Measurements from ENCODE around the gene WAC. TPM values are rescaled to one million over a fixed set of nuclear protein-coding genes. Genes with fewer than 3 reads are reported as not detected.

WAC gene
- polyA plus RNA-seq: 63.9 and 71.9 TPM in 2 replicates
- polyA minus RNA-seq: 117 and 159 TPM in 2 replicates

- H3K79me2 ChIP-seq (replicated peaks; ENCODE audit: insufficient read depth, low read length): peaks cover 51% of the 10 kb centered on the region
- H3K4me2 ChIP-seq (ENCODE audit: low read length): peak within 1 kb of the TSS; percentile 67
- H3K9ac ChIP-seq (ENCODE audit: low read length): peak within 1 kb of the TSS; percentile 94
- H3K4me3 ChIP-seq (ENCODE audit: low read length): peak within 1 kb of the TSS; percentile 92
- no peaks in the 10 kb centered on the region for H3K9me3 ChIP-seq (ENCODE audit: low read length)
- H4K20me1 ChIP-seq (ENCODE audit: insufficient read depth): peaks cover 11% of the 10 kb centered on the region
- no peaks in the 10 kb centered on the region for H3K36me3 ChIP-seq (ENCODE audit: insufficient read depth, low read length)
- H3K9me2 ChIP-seq (ENCODE audit: insufficient read depth, low read length): no peaks in the 10 kb centered on the region
- H3K27me3 ChIP-seq (ENCODE audit: insufficient read depth, low read depth, low read length): no peaks in the 10 kb centered on the region
- H3F3A ChIP-seq (ENCODE audit: insufficient read depth, low read length, poor library complexity, severe bottlenecking): no peaks in the 10 kb centered on the region
- H2AFZ ChIP-seq (ENCODE audit: low read depth, low read length): peak within 1 kb of the TSS; percentile 67
- TF ChIP-seq EP300 (conservative IDR thresholded peaks at IDR 0.05; ENCODE audit: poor library complexity, severe bottlenecking): peak; percentile 56
- no peak for TF ChIP-seq EZH2 (IDR thresholded peaks at IDR 0.05; ENCODE audit: borderline replicate concordance, insufficient read depth, low read length, poor library complexity, severe bottlenecking)
- TF ChIP-seq RAD21 (conservative IDR thresholded peaks at IDR 0.05): no peak
- peak; percentile 53 for TF ChIP-seq CTCF (IDR thresholded peaks at IDR 0.05; ENCODE audit: poor library complexity, severe bottlenecking)
- peak; percentile 86 for TF ChIP-seq TAF1 (IDR thresholded peaks at IDR 0.05; ENCODE audit: low read depth)
- TF ChIP-seq MXI1 (conservative IDR thresholded peaks at IDR 0.05; ENCODE audit: poor library complexity, severe bottlenecking): peak; percentile 74
- TF ChIP-seq REST (IDR thresholded peaks at IDR 0.05; ENCODE audit: borderline replicate concordance): peak; percentile 94
- TF ChIP-seq SMC3 (conservative IDR thresholded peaks at IDR 0.05; ENCODE audit: poor library complexity): peak; percentile 45
- TF ChIP-seq POLR2AphosphoS5 (IDR thresholded peaks at IDR 0.05): peak; percentile 91
- H3K27ac ChIP-seq (ENCODE audit: low read length): peak within 1 kb of the TSS; percentile 98
These were observed at the start of gene WAC for GRCh38 chr10:28532337-28533185. Gene WAC (plus strand): TSS chr10:28533118. CDS start chr10:28533580, 462 bp downstream.

DNA sequence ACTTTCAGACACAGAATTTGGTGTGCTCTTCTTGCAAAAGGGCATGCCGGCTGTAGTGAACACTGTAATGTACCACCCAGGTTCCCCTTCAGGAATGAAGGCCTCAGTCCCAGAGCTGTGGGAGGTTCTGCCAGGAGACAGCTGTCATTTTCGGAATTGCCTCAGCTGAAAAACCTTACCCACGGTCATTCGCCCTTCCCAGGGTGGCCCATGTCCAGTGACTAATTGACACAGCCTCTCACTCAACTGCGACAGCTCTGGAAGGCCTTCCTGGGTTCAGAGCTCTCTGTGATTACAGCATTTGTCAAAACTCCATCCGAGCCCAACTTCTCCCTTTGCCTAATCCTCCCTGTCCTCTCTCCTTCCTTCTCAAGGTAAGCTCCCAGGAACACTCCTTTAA lies 43.7 kb upstream of the WAC start:
- Histone ChIP-seq H3K27ac (ENCODE audit: low read length) (no peak overlapping the region), H3K27me3 (ENCODE audit: insufficient read depth, low read depth, low read length) (no peaks in the 10 kb centered on the region), H3K4me2 (ENCODE audit: low read length) (no peak overlapping the region), H3K4me3 (ENCODE audit: low read length) (no peak overlapping the region), H3K9me3 (ENCODE audit: low read length) (no peaks in the 10 kb centered on the region), H2AFZ (ENCODE audit: low read depth, low read length) (no peak overlapping the region), H4K20me1 (ENCODE audit: insufficient read depth) (no peaks in the 10 kb centered on the region), H3K36me3 (ENCODE audit: insufficient read depth, low read length) (no peaks in the 10 kb centered on the region), H3K9me2 (ENCODE audit: insufficient read depth, low read length) (no peaks in the 10 kb centered on the region), H3F3A (ENCODE audit: insufficient read depth, low read length, poor library complexity, severe bottlenecking) (no peaks in the 10 kb centered on the region), H3K79me2 (replicated peaks; ENCODE audit: insufficient read depth, low read length) (no peaks in the 10 kb centered on the region), H3K9ac (ENCODE audit: low read length) (no peak overlapping the region)
- no peak for TF ChIP-seq SMC3 (conservative IDR thresholded peaks at IDR 0.05; ENCODE audit: poor library complexity)
- no peak for TF ChIP-seq REST (IDR thresholded peaks at IDR 0.05; ENCODE audit: borderline replicate concordance)
- no peak for TF ChIP-seq EZH2 (IDR thresholded peaks at IDR 0.05; ENCODE audit: borderline replicate concordance, insufficient read depth, low read length, poor library complexity, severe bottlenecking)
- no peak for TF ChIP-seq POLR2AphosphoS5 (IDR thresholded peaks at IDR 0.05)
- no peak for TF ChIP-seq CTCF (IDR thresholded peaks at IDR 0.05; ENCODE audit: poor library complexity, severe bottlenecking)
- no peak for TF ChIP-seq RAD21 (conservative IDR thresholded peaks at IDR 0.05)
- no peak for TF ChIP-seq TAF1 (IDR thresholded peaks at IDR 0.05; ENCODE audit: low read depth)
- no peak for TF ChIP-seq MXI1 (conservative IDR thresholded peaks at IDR 0.05; ENCODE audit: poor library complexity, severe bottlenecking)
- TF ChIP-seq EP300 (conservative IDR thresholded peaks at IDR 0.05; ENCODE audit: poor library complexity, severe bottlenecking): no peak
